ENCODE data around the gene USP20. TPM values are rescaled to one million over a fixed set of nuclear protein-coding genes. Genes with fewer than 3 reads are reported as not detected.

Gene USP20
- total RNA-seq, 1 donor from 2014 or later = 10.8 TPM

DNA sequence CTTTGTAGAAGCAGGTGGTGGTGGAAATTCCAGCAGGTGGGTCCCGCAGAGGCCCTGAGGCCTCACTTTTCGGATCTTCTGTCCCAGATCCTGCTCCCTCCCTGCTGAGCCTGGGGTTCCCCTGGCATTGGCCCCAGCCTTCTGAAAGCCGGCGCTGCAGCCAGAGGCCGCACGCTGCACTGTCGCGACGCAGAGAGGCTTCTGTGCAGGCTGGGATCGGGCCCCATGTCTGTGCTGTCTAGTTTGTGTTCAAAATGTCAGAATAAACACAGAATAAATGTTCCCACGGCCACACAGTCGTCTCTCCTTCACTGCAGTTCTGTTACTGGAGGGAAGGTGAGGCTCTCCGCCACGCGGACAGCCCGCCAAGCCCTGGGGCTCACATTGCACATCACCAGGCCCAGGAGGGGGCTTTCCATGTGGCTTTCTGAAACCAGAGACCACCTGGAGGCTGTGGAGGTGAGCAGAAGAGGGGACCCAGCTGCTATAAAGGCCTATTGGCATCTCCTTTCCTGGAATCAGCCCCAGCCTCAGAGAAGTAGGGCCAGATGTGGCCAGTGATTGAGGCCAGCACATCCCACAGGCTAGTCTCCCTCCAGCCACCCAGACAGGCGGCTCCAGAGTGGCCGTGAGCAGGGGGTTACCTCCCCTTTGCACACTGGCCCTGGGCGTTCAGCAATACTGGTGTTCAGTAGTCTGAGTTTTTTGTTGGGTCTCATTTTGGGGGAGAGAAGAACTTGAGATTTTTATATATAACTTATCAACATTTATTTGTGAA is 46.5 kb downstream of the USP20 start:
- H3K36me3 ChIP-seq = no peaks in the 10 kb centered on the region
- no peaks in the 10 kb centered on the region for H3K27me3 ChIP-seq
- no peak overlapping the region for H2AFZ ChIP-seq (replicated peaks)
- H3K9me3 ChIP-seq (ENCODE audit: low read depth) = no peaks in the 10 kb centered on the region
- Mint-ChIP-seq H3K27ac (no peak overlapping the region), H3K4me3 (no peak overlapping the region), H3K27me3 (ENCODE audit: insufficient read depth, low read depth) (no peaks in the 10 kb centered on the region), H3K9me3 (no peaks in the 10 kb centered on the region), H3K36me3 (peaks cover 6% of the 10 kb centered on the region), H3K4me1 (peaks cover 21% of the 10 kb centered on the region)
- peaks cover 19% of the 10 kb centered on the region for H3F3A ChIP-seq (ENCODE audit: low read depth)
- no peak for DNase-seq (ENCODE audit: low spot score)
- H4K20me1 ChIP-seq (ENCODE audit: low read depth) = no peaks in the 10 kb centered on the region
- no peak overlapping the region for H3K4me3 ChIP-seq
- H3K27ac ChIP-seq = no peak overlapping the region
- no peak overlapping the region for H3K9ac ChIP-seq
- no peak for TF ChIP-seq EZH2 (IDR thresholded peaks at IDR 0.05)
- no peak for TF ChIP-seq EZH2phosphoT487 (IDR thresholded peaks at IDR 0.05)
- TF ChIP-seq, protein P1, sequence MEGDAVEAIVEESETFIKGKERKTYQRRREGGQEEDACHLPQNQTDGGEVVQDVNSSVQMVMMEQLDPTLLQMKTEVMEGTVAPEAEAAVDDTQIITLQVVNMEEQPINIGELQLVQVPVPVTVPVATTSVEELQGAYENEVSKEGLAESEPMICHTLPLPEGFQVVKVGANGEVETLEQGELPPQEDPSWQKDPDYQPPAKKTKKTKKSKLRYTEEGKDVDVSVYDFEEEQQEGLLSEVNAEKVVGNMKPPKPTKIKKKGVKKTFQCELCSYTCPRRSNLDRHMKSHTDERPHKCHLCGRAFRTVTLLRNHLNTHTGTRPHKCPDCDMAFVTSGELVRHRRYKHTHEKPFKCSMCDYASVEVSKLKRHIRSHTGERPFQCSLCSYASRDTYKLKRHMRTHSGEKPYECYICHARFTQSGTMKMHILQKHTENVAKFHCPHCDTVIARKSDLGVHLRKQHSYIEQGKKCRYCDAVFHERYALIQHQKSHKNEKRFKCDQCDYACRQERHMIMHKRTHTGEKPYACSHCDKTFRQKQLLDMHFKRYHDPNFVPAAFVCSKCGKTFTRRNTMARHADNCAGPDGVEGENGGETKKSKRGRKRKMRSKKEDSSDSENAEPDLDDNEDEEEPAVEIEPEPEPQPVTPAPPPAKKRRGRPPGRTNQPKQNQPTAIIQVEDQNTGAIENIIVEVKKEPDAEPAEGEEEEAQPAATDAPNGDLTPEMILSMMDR (IDR thresholded peaks at IDR 0.05) = no peak
- no peak overlapping the region for H3K4me2 ChIP-seq
- peaks cover 21% of the 10 kb centered on the region for H3K4me1 ChIP-seq
- H3K79me2 ChIP-seq (ENCODE audit: low read depth) = no peaks in the 10 kb centered on the region

DNA sequence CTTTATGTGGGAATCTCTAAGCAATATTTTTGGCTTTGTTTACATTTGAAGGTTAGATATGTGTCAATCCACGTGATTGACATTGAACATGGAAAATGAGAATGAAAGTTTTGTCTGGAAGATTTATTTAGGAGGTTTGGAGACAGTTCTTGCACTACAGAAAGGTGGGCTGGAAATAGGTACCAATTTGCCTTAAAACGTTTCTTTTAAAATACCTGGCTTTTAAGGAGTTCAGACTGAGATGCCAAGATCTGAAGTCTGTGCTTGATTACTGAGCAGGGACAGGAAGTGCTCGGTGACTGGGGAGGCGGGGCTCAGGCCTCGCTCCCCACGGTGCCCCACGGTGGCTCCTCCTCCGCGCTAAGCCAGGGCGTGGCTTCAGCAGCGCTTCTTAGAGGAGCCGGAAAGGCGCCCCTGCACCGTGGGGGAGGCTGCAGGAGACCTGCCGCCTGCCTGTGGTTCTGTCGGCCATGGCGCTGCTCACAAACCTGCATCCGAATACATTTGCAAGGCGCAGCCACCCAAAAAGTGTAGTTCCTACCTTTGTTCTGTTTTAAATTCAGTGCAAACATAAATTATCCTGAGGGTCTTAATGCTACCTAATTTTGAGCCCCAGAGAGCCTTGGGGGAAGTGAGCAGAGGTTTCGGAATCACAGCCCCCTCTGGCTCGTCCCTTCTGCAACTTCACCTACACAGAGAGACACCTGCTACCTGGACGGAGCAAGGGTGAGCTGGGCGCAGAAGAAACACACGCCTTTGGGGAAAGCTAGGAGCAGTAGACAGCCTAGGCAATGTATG is 49.2 kb downstream of the USP20 start:
- Histone ChIP-seq H3K4me3 (peak overlapping the region; percentile 13), H3K36me3 (no peaks in the 10 kb centered on the region), H3K27me3 (no peaks in the 10 kb centered on the region), H3K9me3 (ENCODE audit: low read depth) (no peaks in the 10 kb centered on the region), H3F3A (ENCODE audit: low read depth) (peaks cover 23% of the 10 kb centered on the region), H3K4me2 (peak overlapping the region; percentile 67), H2AFZ (replicated peaks) (no peak overlapping the region), H3K27ac (no peak overlapping the region), H4K20me1 (ENCODE audit: low read depth) (no peaks in the 10 kb centered on the region), H3K4me1 (peaks cover 21% of the 10 kb centered on the region), H3K79me2 (ENCODE audit: low read depth) (no peaks in the 10 kb centered on the region), H3K9ac (no peak overlapping the region)
- peak; percentile 94 for DNase-seq (ENCODE audit: low spot score)
- Mint-ChIP-seq H3K27me3 (ENCODE audit: insufficient read depth, low read depth) (no peaks in the 10 kb centered on the region), H3K27ac (peak overlapping the region; percentile 86), H3K36me3 (peaks cover 12% of the 10 kb centered on the region), H3K4me3 (peak overlapping the region; percentile 80), H3K9me3 (no peaks in the 10 kb centered on the region), H3K4me1 (peaks cover 37% of the 10 kb centered on the region)
- TF ChIP-seq EZH2 (IDR thresholded peaks at IDR 0.05) = no peak
- TF ChIP-seq, protein P1 (IDR thresholded peaks at IDR 0.05) = no peak
- TF ChIP-seq EZH2phosphoT487 (IDR thresholded peaks at IDR 0.05) = no peak

DNA sequence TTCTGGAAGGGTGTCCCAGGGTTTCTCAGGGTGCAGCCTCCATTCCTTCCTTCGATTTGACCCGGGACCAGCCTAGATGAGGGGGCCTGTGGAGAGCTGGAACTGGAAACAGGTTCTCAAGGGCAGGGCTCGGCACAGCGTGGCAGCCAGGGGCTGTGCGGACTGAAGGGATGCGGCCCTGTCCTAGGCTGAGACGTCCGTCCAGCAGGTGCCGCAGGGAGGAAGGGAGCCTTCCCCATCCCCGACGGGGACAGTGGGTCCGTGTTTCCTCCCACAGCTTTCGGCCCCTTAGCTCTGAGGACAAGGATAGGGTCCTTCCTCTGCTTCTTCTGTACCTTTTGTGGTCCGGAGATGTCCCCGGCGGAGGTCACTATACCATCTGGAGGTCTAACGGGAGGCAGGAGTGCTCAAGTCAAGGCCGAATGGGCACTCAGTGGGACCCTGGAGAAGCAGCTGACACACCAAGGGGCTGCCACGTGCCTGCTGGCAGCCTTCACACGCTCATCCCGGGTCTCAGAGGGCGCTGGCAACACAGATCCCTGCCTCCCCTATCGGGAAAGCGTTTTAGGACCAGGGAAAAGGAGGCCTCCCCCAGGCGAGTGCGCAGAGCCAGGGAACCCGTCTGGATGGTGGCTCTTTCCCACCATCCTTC is 49.9 kb downstream of the USP20 start:
- Histone ChIP-seq H3K4me1 (peaks cover 25% of the 10 kb centered on the region), H3F3A (ENCODE audit: low read depth) (peaks cover 23% of the 10 kb centered on the region), H3K36me3 (no peaks in the 10 kb centered on the region), H3K27me3 (no peaks in the 10 kb centered on the region), H4K20me1 (ENCODE audit: low read depth) (no peaks in the 10 kb centered on the region), H3K79me2 (ENCODE audit: low read depth) (no peaks in the 10 kb centered on the region), H3K9ac (no peak overlapping the region), H3K4me2 (peak overlapping the region; percentile 67), H3K27ac (no peak overlapping the region), H3K4me3 (peak overlapping the region; percentile 21), H3K9me3 (ENCODE audit: low read depth) (no peaks in the 10 kb centered on the region), H2AFZ (replicated peaks) (no peak overlapping the region)
- peak overlapping the region; percentile 80 for H3K4me3 Mint-ChIP-seq
- peaks cover 17% of the 10 kb centered on the region for H3K36me3 Mint-ChIP-seq
- H3K27ac Mint-ChIP-seq = peak overlapping the region; percentile 86
- TF ChIP-seq EZH2phosphoT487 (IDR thresholded peaks at IDR 0.05) (no peak), EZH2 (IDR thresholded peaks at IDR 0.05) (no peak)
- TF ChIP-seq, protein P1 (IDR thresholded peaks at IDR 0.05) = no peak
- peak; percentile 37 for DNase-seq (ENCODE audit: low spot score)
- H3K27me3 Mint-ChIP-seq (ENCODE audit: insufficient read depth, low read depth) = peaks cover 2% of the 10 kb centered on the region
- no peaks in the 10 kb centered on the region for H3K9me3 Mint-ChIP-seq
- peaks cover 44% of the 10 kb centered on the region for H3K4me1 Mint-ChIP-seq

Measured in neural progenitor cell (in vitro differentiated cells).